GM12873 (cell line): Measurements from ENCODE around the gene PARK7.

Source experiments
- CTCF ChIP-seq: IDR thresholded peaks from 2 replicates; pipeline ENCODE4 v1.5.1; 2012; ENCODE audit warnings: low read depth, mild to moderate bottlenecking, moderate library complexity, low read length, control low read depth; ENCODE audit not compliant: insufficient read depth; ENCODE audit errors: missing control alignments

PARK7 gene

GRCh38 chr1:7940034-7940433 lies 21.5 kb upstream of the PARK7 start:
- no peak for TF ChIP-seq CTCF

DNA sequence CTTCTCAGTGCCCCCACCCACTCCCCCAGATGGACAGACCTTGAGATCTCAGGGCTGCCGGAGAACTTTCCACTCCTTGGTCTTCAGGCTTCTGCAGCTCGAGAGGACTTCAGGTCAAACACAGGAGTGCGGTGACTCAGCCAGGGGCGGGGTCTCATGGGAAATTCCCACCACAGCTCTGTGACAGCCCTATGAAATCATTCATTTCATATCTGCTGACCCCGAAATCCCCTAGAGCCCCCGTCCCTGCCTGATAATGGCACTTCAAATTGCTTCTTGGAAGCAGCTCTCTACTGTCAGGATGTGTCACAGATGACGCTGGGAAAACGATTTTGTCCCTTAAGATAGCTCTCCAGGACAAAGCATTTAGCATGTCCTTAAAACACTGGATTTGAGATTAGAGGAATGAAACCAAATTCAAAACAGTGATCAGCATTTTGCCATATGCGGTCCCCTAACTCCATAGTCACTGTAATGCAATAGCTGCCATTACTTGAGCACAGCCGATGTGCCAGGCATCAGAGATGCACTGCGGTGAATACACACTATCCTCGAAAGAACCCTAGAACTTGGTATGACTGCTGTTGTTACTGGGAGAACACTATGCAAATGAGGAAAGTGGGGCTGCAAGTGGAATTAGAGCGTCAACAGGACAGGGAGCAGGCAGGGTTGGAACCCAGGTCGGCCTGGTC lies 20.6 kb upstream of the PARK7 start, which contains the start of gene TNFRSF9:
Gene TNFRSF9 (minus strand): TSS at position 95 of the 692 bp plus-strand sequence. CDS start 845 bp downstream, outside the sequence.
- TF ChIP-seq CTCF: no peak

DNA sequence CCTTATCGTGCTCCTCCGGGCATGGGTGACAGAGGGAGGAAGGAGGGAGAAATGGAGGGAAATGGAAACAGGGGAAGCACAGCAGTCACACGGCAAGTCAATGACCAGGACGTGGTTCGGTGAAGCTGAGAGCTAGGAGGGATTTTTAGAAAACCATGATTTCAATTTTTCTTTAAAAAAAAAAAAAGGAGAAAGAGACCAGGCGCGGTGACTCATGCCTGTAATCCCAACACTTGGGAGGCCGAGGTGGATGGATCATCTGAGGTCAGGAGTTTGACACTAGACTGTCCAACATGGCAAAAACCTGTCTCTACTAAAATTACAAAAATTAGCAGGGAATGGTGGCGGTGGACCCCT lies 20.1 kb upstream of the PARK7 start:
- no peak for TF ChIP-seq CTCF

- TF ChIP-seq CTCF: peak; percentile 35
Measured at GRCh38 chr1:7942214-7942921, 19.1 kb upstream of the PARK7 start.

GRCh38 chr1:7943251-7943650 lies 18.3 kb upstream of the PARK7 start:
- TF ChIP-seq CTCF: no peak

DNA sequence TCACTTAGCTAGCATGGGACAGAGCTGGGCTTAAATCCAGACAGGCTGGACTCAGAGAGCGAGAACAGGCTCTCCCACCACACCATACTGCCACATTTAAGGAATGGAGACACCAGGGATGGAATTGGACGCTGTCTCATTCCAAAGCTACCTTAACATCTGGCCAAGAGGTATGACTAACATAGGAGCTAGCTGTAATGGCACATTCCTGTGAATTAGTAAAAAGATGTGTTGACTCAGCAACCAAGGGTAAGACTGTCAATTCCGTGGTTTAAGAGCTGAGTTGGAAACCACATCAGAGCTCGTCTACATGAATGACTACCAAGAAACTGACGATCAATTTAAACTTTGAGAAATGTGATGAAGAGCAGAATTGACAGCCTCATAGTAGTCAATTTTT lies 12.6 kb upstream of the PARK7 start:
- no peak for TF ChIP-seq CTCF

DNA sequence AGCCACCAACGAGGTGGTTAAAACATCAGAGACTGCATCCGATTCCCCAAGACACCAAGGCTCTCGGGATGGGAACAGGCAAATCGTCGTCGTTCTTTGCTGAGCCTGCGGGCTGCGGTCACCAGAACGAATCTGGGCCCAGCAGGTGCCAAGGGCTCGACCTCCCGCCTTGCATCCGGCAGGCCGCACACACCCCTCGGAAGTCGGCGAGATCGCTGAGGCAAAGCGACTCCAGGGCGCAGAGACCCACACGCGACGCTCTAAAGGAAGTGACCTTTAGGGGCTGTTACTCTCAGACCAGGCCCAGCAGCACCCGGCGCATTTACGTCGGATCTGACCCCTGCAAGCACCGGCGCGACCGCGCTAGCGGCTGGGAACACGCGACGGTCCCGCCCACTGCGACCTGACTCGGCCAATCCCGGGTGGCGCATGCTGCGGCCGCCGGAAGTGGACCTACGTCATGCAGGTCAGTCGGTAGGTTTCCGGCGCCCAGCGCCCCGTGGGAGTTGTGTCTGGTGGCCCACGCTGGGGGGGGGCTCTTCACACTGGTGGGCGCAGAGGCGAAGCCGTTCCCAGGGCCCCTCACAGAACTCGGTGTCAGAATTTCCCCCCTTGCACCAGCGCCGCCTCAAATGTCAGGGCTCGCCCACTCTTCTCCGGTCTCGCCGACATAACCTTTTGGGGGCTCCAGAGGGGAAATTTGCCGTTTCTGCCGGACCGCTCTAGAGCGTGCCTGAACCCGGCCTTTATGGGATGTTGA lies 7.5 kb upstream of the PARK7 start:
- no peak for TF ChIP-seq CTCF
